HepG2 (cell line): Measurements from ENCODE around the gene DMPK. TPM values are rescaled to one million over a fixed set of nuclear protein-coding genes. Genes with fewer than 3 reads are reported as not detected.

ENCODE experiments used
- ARID5B ChIP-seq: IDR thresholded peaks from 2 replicates; pipeline ENCODE4 v1.4.0; 2020; ENCODE audit warnings: mild to moderate bottlenecking, missing genetic modification reagents
- BRCA1 ChIP-seq: sonication (generic); formaldehyde crosslinking; IDR thresholded peaks from 2 replicates; pipeline ENCODE4 v1.4.0; 2020; ENCODE audit warnings: missing genetic modification reagents
- CHD4 ChIP-seq: fragments of 200-600 bp; sonication (generic); IDR thresholded peaks from 2 replicates; pipeline ENCODE4 v1.7.0; 2017; ENCODE audit warnings: mild to moderate bottlenecking, low read length, borderline replicate concordance
- HDAC6 ChIP-seq: fragments of 200-600 bp; sonication (generic); IDR thresholded peaks from 2 replicates; pipeline ENCODE4 v1.7.0; 2017; ENCODE audit warnings: mild to moderate bottlenecking, antibody characterized with exemption, low read length, low read depth
- HOMEZ ChIP-seq: IDR thresholded peaks from 2 replicates; pipeline ENCODE4 v1.6.1; 2016; ENCODE audit warnings: low read depth
- ISX ChIP-seq: sonication (generic); formaldehyde crosslinking; conservative IDR thresholded peaks from 2 replicates; pipeline ENCODE4 v1.5.0; 2020; ENCODE audit warnings: missing genetic modification reagents
- KLF15 ChIP-seq: sonication (generic); formaldehyde crosslinking; IDR thresholded peaks from 2 replicates; pipeline ENCODE4 v1.8.1; 2023; ENCODE audit warnings: borderline replicate concordance, mild to moderate bottlenecking, inconsistent platforms, missing genetic modification reagents, mixed read lengths
- KLF16 ChIP-seq, 2 experiments: sonication (generic) in 1 of 2; formaldehyde crosslinking in 1 of 2; IDR thresholded peaks; 2 replicates each; pipeline versions ENCODE4 v1.6.1 to v1.8.0; 2016 to 2023; ENCODE audit warnings: missing genetic modification reagents in 2 of 2, missing compliant biosample characterization in 1 of 2
- MLX ChIP-seq: IDR thresholded peaks from 2 replicates; pipeline ENCODE4 v1.6.1; 2016
- PAWR ChIP-seq: sonication (generic); formaldehyde crosslinking; IDR thresholded peaks from 2 replicates; pipeline ENCODE4 v1.4.0; 2020; ENCODE audit warnings: missing genetic modification reagents, mild to moderate bottlenecking, borderline replicate concordance
- RARA ChIP-seq: IDR thresholded peaks from 2 replicates; pipeline ENCODE4 v1.6.1; 2016; ENCODE audit warnings: missing genetic modification reagents, missing compliant biosample characterization
- TCF7L2 ChIP-seq: IDR thresholded peaks from 2 replicates; pipeline ENCODE4 v1.6.1; 2011; ENCODE audit warnings: mild to moderate bottlenecking, low read depth, low read length, moderate library complexity
- ZBTB39 ChIP-seq: sonication (generic); formaldehyde crosslinking; IDR thresholded peaks from 2 replicates; pipeline ENCODE4 v1.5.0; 2020; ENCODE audit warnings: missing genetic modification reagents
- ZNF20 ChIP-seq: sonication (generic); formaldehyde crosslinking; IDR thresholded peaks from 2 replicates; pipeline ENCODE4 v1.4.0; 2020; ENCODE audit warnings: mild to moderate bottlenecking, moderate library complexity, missing genetic modification reagents
- ZNF253 ChIP-seq: sonication (generic); formaldehyde crosslinking; IDR thresholded peaks from 2 replicates; pipeline ENCODE4 v1.8.0; 2022; ENCODE audit warnings: mild to moderate bottlenecking, missing genetic modification reagents, borderline replicate concordance
- ZNF329 ChIP-seq: sonication (generic); formaldehyde crosslinking; IDR thresholded peaks from 2 replicates; pipeline ENCODE4 v1.9.0; 2021; ENCODE audit warnings: low read depth, mild to moderate bottlenecking, missing genetic modification reagents
- ZNF414 ChIP-seq: sonication (generic); formaldehyde crosslinking; IDR thresholded peaks from 2 replicates; pipeline ENCODE4 v1.5.0; 2020; ENCODE audit warnings: missing genetic modification reagents
- ZNF557 ChIP-seq: sonication (generic); formaldehyde crosslinking; IDR thresholded peaks from 2 replicates; pipeline ENCODE4 v1.4.0; 2020; ENCODE audit warnings: missing genetic modification reagents
- ZNF740 ChIP-seq: sonication (generic); formaldehyde crosslinking; IDR thresholded peaks from 2 replicates; pipeline ENCODE4 v1.4.0; 2020; ENCODE audit warnings: missing genetic modification reagents
- ZNF766 ChIP-seq: sonication (generic); formaldehyde crosslinking; IDR thresholded peaks from 2 replicates; pipeline ENCODE4 v1.5.0; 2020; ENCODE audit warnings: missing genetic modification reagents, borderline replicate concordance
- ZSCAN30 ChIP-seq: sonication (generic); formaldehyde crosslinking; IDR thresholded peaks from 2 replicates; pipeline ENCODE4 v1.5.0; 2020; ENCODE audit warnings: mild to moderate bottlenecking, missing genetic modification reagents
- polyA plus RNA-seq, 8 experiments: library from polyadenylated mRNA; depleted of rRNA in 3 of 8; stranded (reverse) in 7 of 8; unstranded in 1 of 8; fragments of >200 nt; fragmentation: Illumina TruSeq in 4 of 8; extraction: Trizol in 4 of 8; gene quantifications; 2 replicates each; pipeline versions ENCODE4 v1.2.1 to v1.2.3, GENCODE V29; 2011 to 2016; ENCODE audit warnings: low read depth in 4 of 8, missing spikeins in 1 of 8, mixed read lengths in 1 of 8; ENCODE audit not compliant: insufficient read depth in 1 of 8
- total RNA-seq, 5 experiments: library from RNA; depleted of rRNA; stranded (reverse); fragments of >200 nt; fragmentation: Illumina TruSeq; extraction: Trizol; gene quantifications; 2 replicates each; pipeline ENCODE4 v1.2.3, GENCODE V29; 2016; ENCODE audit warnings: low read depth in 1 of 5

The DMPK gene
- total and polyA plus RNA-seq, 2 of the 13 experiments (the other 11 are each of a cell fraction or from before 2014, with no cell fraction given): 5.3 to 8.8 TPM

GRCh38 chr19:45780448-45781213 lies 1.7 kb downstream of the DMPK start (continued):
- TF ChIP-seq BRCA1: no peak
- no peak for TF ChIP-seq ZNF253 (CRISPR knock-in tag)
- TF ChIP-seq HOMEZ (CRISPR knock-in tag): no peak
- no peak for TF ChIP-seq ZNF414 (CRISPR knock-in tag)
- TF ChIP-seq KLF16 (CRISPR knock-in tag; IDR thresholded peaks at IDR 0.05): no peak
- TF ChIP-seq ZNF557: no peak
- peak; percentile 1; the same call in 1 of the 2 replicates for TF ChIP-seq CHD4
- TF ChIP-seq HDAC6: no peak
- TF ChIP-seq ZNF20: no peak
- TF ChIP-seq ZNF766 (CRISPR knock-in tag): no peak
- 0 out of 2 replicates have a peak, but pooled peaks have one; percentile 18 for TF ChIP-seq ARID5B
- TF ChIP-seq KLF15 (CRISPR knock-in tag): no peak
- TF ChIP-seq ZSCAN30 (CRISPR knock-in tag): no peak
- TF ChIP-seq ISX: no peak
- no peak for TF ChIP-seq ZBTB39
- TF ChIP-seq TCF7L2: no peak
- TF ChIP-seq RARA (CRISPR knock-in tag): 0 out of 2 replicates have a peak, but pooled peaks have one; percentile 22
- TF ChIP-seq ZNF329 (CRISPR knock-in tag): no peak
- no peak for TF ChIP-seq PAWR (CRISPR knock-in tag)
- TF ChIP-seq ZNF740 (CRISPR knock-in tag): no peak
- TF ChIP-seq MLX (CRISPR knock-in tag): no peak
